Measurements from ENCODE around the gene PSMA7. TPM values are rescaled to one million over a fixed set of nuclear protein-coding genes. Genes with fewer than 3 reads are reported as not detected.

The PSMA7 gene
- total and polyA plus RNA-seq, 2 of the 8 experiments (the other 6 are each of a cell fraction or from before 2014, with no cell fraction given): 361 to 648 TPM

DNA sequence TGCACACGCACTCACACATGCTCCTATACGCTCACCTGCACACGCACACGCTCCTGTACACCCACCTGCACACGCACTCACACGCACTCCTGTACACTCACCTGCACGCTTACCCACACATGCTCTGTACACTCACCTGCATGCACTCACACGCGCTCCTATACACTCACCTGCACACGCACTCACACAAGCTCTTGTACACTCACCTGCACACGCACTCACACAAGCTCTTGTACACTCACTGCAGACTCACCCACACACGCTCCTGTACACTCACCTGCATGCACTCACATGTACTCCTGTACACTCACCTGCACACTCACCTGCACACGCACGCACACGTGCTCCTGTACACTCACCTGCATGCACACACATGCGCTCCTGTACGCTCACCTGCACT lies 55.6 kb downstream of the PSMA7 start (continued):
- no peak for TF ChIP-seq KDM4A (IDR thresholded peaks at IDR 0.05; ENCODE audit: low read depth, low read length, severe bottlenecking)
